GM10847 (cell line): Measurements from ENCODE around the gene ANKRD18A.

ENCODE experiments used
- POLR2A ChIP-seq: IDR thresholded peaks from 2 replicates; pipeline ENCODE4 v1.6.1; 2011; ENCODE audit not compliant: insufficient read length; ENCODE audit errors: extremely low read depth

ANKRD18A gene

GRCh38 chr9:38641985-38642864 is 21.8 kb upstream of the ANKRD18A start:
- TF ChIP-seq POLR2A: no peak

- TF ChIP-seq POLR2A: no peak
Measured at GRCh38 chr9:38641142-38641541, 20.7 kb upstream of the ANKRD18A start.

- no peak for TF ChIP-seq POLR2A
Measured at GRCh38 chr9:38639577-38639940, 19.2 kb upstream of the ANKRD18A start.

GRCh38 chr9:38638881-38639576 is 18.6 kb upstream of the ANKRD18A start:
- no peak for TF ChIP-seq POLR2A

- TF ChIP-seq POLR2A: no peak
Measured at GRCh38 chr9:38634315-38634714, 13.9 kb upstream of the ANKRD18A start.

GRCh38 chr9:38629511-38629910 is 9.1 kb upstream of the ANKRD18A start:
- TF ChIP-seq POLR2A: no peak

GRCh38 chr9:38626006-38626405 is 5.6 kb upstream of the ANKRD18A start:
- TF ChIP-seq POLR2A: no peak

- no peak for TF ChIP-seq POLR2A
Measured at GRCh38 chr9:38622951-38623350, 2.6 kb upstream of the ANKRD18A start.

- no peak for TF ChIP-seq POLR2A
Measured at GRCh38 chr9:38622288-38622674, 1.9 kb upstream of the ANKRD18A start.

GRCh38 chr9:38621434-38622287 is 1.3 kb upstream of the ANKRD18A start:
- TF ChIP-seq POLR2A: no peak

- TF ChIP-seq POLR2A: no peak
Measured at GRCh38 chr9:38619556-38620447, 594 bp downstream of the ANKRD18A start.

GRCh38 chr9:38529317-38529716 is 91.1 kb downstream of the ANKRD18A start:
- TF ChIP-seq POLR2A: no peak

- TF ChIP-seq POLR2A: no peak
Measured at GRCh38 chr9:38527503-38527902, 92.9 kb downstream of the ANKRD18A start.

GRCh38 chr9:38526591-38526990 is 93.8 kb downstream of the ANKRD18A start:
- TF ChIP-seq POLR2A: no peak

- TF ChIP-seq POLR2A: no peak
Measured at GRCh38 chr9:38523121-38523520, 97.3 kb downstream of the ANKRD18A start.
